GM19043 (cell line): ENCODE results near the gene EPOP.

Experiments used
- ATAC-seq: cut with Tn5 transposase; IDR thresholded peaks from one replicate; pipeline ENCODE4 v1.9.1; 2021; ENCODE audit warnings: low read depth; ENCODE audit not compliant: unreplicated experiment

Gene EPOP

GRCh38 chr17:38706505-38707216 is 31.9 kb upstream of the EPOP start:
- no peak for ATAC-seq

- ATAC-seq: no peak
Observed at GRCh38 chr17:38705803-38706504, 31.2 kb upstream of the EPOP start.

- ATAC-seq: no peak
Observed at GRCh38 chr17:38705523-38705802, 30.7 kb upstream of the EPOP start.

GRCh38 chr17:38704606-38705522 is 30.1 kb upstream of the EPOP start, which contains the start of gene MLLT6:
MLLT6 (plus strand) TSS chr17:38705273; CDS start chr17:38705633, 360 bp downstream.
- ATAC-seq: no peak

- no peak for ATAC-seq
Observed at GRCh38 chr17:38703742-38704605, 29.2 kb upstream of the EPOP start.

GRCh38 chr17:38702916-38703741 is 28.4 kb upstream of the EPOP start:
- ATAC-seq: no peak

GRCh38 chr17:38702166-38702915 is 27.6 kb upstream of the EPOP start:
- no peak for ATAC-seq

- no peak for ATAC-seq
Observed at GRCh38 chr17:38701504-38702165, 26.9 kb upstream of the EPOP start.

- no peak for ATAC-seq
Observed at GRCh38 chr17:38698760-38699159, 24.0 kb upstream of the EPOP start.

- no peak for ATAC-seq
Observed at GRCh38 chr17:38697061-38697820, 22.5 kb upstream of the EPOP start.

- no peak for ATAC-seq
Observed at GRCh38 chr17:38693700-38694329, 19.1 kb upstream of the EPOP start.

GRCh38 chr17:38691154-38691553 is 16.4 kb upstream of the EPOP start:
- ATAC-seq: no peak

GRCh38 chr17:38690386-38690785 is 15.6 kb upstream of the EPOP start:
- ATAC-seq: no peak

GRCh38 chr17:38687286-38687685 is 12.5 kb upstream of the EPOP start:
- no peak for ATAC-seq

GRCh38 chr17:38685491-38685890 is 10.7 kb upstream of the EPOP start:
- ATAC-seq: no peak

GRCh38 chr17:38681096-38681495 is 6.3 kb upstream of the EPOP start:
- no peak for ATAC-seq

- ATAC-seq: no peak
Observed at GRCh38 chr17:38677819-38678218, 3.1 kb upstream of the EPOP start.
